Heart left ventricle (tissue), 16 donors: ENCODE results near the gene SLC37A1. TPM values are rescaled to one million over a fixed set of nuclear protein-coding genes. Genes with fewer than 3 reads are reported as not detected.

Experiments used
- ATAC-seq, 4 donors: fragments of 200-7000 bp; cut with Tn5 transposase; one replicate each; pipeline ENCODE4 v1.9.1; 2020 to 2022; ENCODE audit warnings: moderate library complexity in 4 of 4, mild to moderate bottlenecking in 3 of 4, moderate number of reproducible peaks in 1 of 4
- DNase-seq, 5 donors: peaks; one replicate each; pipeline ENCODE4 v3.0.0-alpha.2; 2020
- H3K27ac ChIP-seq, 12 donors: fragments of 200-600 bp; sonication (generic) in 4 of 12; one replicate each; pipeline versions ENCODE4 v1.5.0 to v1.8.0; 2016 to 2022; ENCODE audit warnings: mild to moderate bottlenecking in 2 of 12
- H3K27me3 ChIP-seq, 9 donors: fragments of 200-600 bp; sonication (generic) in 2 of 9; one replicate each; pipeline versions ENCODE4 v1.5.1 to v1.8.0; 2016 to 2022; ENCODE audit warnings: mild to moderate bottlenecking in 3 of 9
- H3K36me3 ChIP-seq, 9 donors: fragments of 200-600 bp; sonication (generic) in 2 of 9; one replicate each; pipeline versions ENCODE4 v1.5.0 to v1.8.0; 2018 to 2022; ENCODE audit warnings: mild to moderate bottlenecking in 2 of 9
- H3K4me1 ChIP-seq, 12 donors: fragments of 200-600 bp; sonication (generic) in 4 of 12; one replicate each; pipeline versions ENCODE4 v1.5.0 to v1.8.0; 2016 to 2022; ENCODE audit warnings: mild to moderate bottlenecking in 3 of 12
- H3K4me3 ChIP-seq, 12 donors: fragments of 200-600 bp; sonication (generic) in 4 of 12; one replicate each; pipeline versions ENCODE4 v1.5.0 to v1.8.0; 2017 to 2022; ENCODE audit warnings: mild to moderate bottlenecking in 9 of 12, moderate library complexity in 4 of 12
- H3K9me3 ChIP-seq, 12 donors: fragments of 200-600 bp; sonication (generic) in 4 of 12; one replicate each; pipeline versions ENCODE4 v1.5.0 to v1.8.0; 2016 to 2022; ENCODE audit warnings: mild to moderate bottlenecking in 1 of 12
- POLR2A ChIP-seq, 2 donors: fragments of 450-650 bp; IDR thresholded peaks; one replicate each; pipeline ENCODE4 v1.6.1; 2017; ENCODE audit warnings: antibody characterized with exemption in 2 of 2, mild to moderate bottlenecking in 2 of 2, moderate library complexity in 2 of 2
- WGBS, 4 donors: extraction: QIAGEN DNeasy Blood & Tissue Kit in 2 of 4; methylation state at CpG; one replicate each; pipeline versions ENCODE4 v1.1.5 to v1.1.7; 2013 to 2018; 5-methylcytosine and 5-hydroxymethylcytosine counted together
- intact Hi-C, 10 donors: fragments of 100-400 bp; cut with DNase I; formaldehyde crosslinking; loops; one replicate each; pipeline versions ENCODE4 v1.11.1 to v1.14.2; 2022
- polyA plus RNA-seq, 2 donors: library from polyadenylated mRNA; stranded (reverse); fragments of 200-250 nt; gene quantifications; one replicate each; pipeline ENCODE4 v1.2.3, GENCODE V29; 2013
- total RNA-seq, 9 donors: library from RNA; depleted of rRNA in 2 of 9; stranded (reverse); fragments of >200 nt in 2 of 9; fragmentation: NEBNext Ultra II Directional in 3 of 9; extraction: Animal tissue kit (Norgen Biotek cat#: 25700) in 3 of 9; gene quantifications; one replicate each; pipeline versions ENCODE4 v1.1.0 to v1.2.4, GENCODE V29; 2016 to 2023
- TF ChIP-seq, protein P1 (sequence below), 12 donors: fragments of 200-600 bp; sonication (generic) in 4 of 12; IDR thresholded peaks; one replicate each; pipeline versions ENCODE4 v1.5.0 to v1.8.0; 2018 to 2022; ENCODE audit warnings: antibody characterized with exemption in 12 of 12, mild to moderate bottlenecking in 5 of 12
- donor health status: ischemic (EF 13 %, LVEDD 7.1; RV severe dilation, severe dysfunction).
- donor health status: healthy with polysubstance abuse.
- donor health status: DM: no; HTN: yes; CAD: no.
- donor health status: DM: no; HTN: no; CAD: no.
- donor health status: ischemic (EF 25% LVEDD 6.9; RV normal size, moderate dysfunction).
- donor health status: ischemic (EF 25% LVEDD 5.7; RV mildly dilated, moderate dysfunction).
- donor health status: healthy.
- donor health status: DM: yes; HTN: yes; CAD: no.
- donor health status: ischemic (EF 35%, LVEDD 5.7; RV mildly dilated, moderate dysfunction).
- donor health status: nonischemic (EF 11% LVEDD 7.7; RV severe dilation, severe dysfunction).
- donor health status: DM: yes; HTN: yes; CAD: no.
- donor health status: PGD.
- donor health status: ischemic (EF 29% LVEDD 5.4; RV normal size, mild dysfunction).
- donor health status: nonischemic (EF 23%, LVEDD 6.1; RV moderate dilation, normal function).

The SLC37A1 gene
- total and polyA plus RNA-seq, 11 donors, result 2.2 to 13.0 (median 3.8) TPM

DNA sequence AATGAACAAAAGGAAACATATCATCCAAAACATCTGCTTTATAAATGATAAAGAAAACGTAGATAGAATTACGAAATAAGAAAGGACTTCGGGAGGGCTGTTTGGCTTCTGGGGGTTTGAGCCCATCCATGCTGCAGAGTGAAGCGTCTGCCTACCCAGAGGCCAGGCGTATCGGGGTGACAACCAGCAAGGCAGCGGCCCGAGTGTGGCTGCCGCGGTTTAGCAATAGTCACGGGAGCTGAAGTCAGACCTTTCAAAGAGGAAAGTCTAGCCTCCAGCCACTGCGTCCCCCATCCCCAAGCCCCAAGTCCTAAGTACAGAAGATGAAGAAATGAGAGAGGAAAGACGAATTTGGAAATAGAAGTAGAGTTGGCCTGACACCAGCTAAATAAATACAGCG lies 8.6 kb downstream of the SLC37A1 start:
- TF ChIP-seq POLR2A (IDR thresholded peaks at IDR 0.05), result no peak
- TF ChIP-seq, protein P1, sequence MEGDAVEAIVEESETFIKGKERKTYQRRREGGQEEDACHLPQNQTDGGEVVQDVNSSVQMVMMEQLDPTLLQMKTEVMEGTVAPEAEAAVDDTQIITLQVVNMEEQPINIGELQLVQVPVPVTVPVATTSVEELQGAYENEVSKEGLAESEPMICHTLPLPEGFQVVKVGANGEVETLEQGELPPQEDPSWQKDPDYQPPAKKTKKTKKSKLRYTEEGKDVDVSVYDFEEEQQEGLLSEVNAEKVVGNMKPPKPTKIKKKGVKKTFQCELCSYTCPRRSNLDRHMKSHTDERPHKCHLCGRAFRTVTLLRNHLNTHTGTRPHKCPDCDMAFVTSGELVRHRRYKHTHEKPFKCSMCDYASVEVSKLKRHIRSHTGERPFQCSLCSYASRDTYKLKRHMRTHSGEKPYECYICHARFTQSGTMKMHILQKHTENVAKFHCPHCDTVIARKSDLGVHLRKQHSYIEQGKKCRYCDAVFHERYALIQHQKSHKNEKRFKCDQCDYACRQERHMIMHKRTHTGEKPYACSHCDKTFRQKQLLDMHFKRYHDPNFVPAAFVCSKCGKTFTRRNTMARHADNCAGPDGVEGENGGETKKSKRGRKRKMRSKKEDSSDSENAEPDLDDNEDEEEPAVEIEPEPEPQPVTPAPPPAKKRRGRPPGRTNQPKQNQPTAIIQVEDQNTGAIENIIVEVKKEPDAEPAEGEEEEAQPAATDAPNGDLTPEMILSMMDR (IDR thresholded peaks at IDR 0.05), result no peak
- Histone ChIP-seq H3K27me3 (no peaks in the 10 kb centered on the region), H3K9me3 (no peaks in the 10 kb centered on the region), H3K27ac (no peak overlapping the region), H3K4me1 (peaks cover 2 to 37% (median 29%) of the 10 kb centered on the region in 12 donors), H3K36me3 (peaks cover 0 to 61% (median 28%) of the 10 kb centered on the region in 9 donors), H3K4me3 (no peak overlapping the region)
- DNase-seq, result no peak
- 94 to 97% (median 96%) methylated on average over 14 of the region's 14 CpGs for WGBS, 4 donors
- ATAC-seq, result no peak
- intact Hi-C loops, result no loop called here

DNA sequence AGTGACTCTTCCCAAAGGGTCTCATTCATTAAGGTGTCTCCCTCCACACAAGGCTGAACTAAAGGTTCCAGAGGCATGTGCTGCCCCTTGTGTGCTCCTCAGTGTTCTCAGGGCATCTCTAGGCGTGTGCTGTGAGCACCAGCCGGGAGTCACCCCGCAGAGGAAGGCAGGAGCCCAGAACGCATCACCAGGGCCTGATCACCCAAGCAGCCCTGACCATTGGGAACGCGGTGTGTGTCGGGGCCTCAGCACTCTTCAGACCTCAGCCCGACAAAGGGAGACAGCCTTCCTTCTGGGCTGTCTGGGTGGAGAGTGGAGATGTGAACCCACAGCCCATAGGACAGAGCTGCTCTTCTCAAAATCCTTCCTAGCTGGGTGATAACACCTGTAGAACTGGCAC lies 9.1 kb downstream of the SLC37A1 start:
- no peak for DNase-seq
- Histone ChIP-seq H3K9me3 (no peaks in the 10 kb centered on the region), H3K27me3 (no peaks in the 10 kb centered on the region), H3K4me3 (no peak overlapping the region), H3K4me1 (peaks cover 2 to 41% (median 33%) of the 10 kb centered on the region in 12 donors), H3K36me3 (peaks cover 0 to 61% (median 28%) of the 10 kb centered on the region in 9 donors), H3K27ac (no peak overlapping the region)
- TF ChIP-seq, protein P1 (IDR thresholded peaks at IDR 0.05), result no peak
- no peak for TF ChIP-seq POLR2A (IDR thresholded peaks at IDR 0.05)
- no peak for ATAC-seq
- WGBS, 4 donors, result 97 to 100% (median 98%) methylated on average over 5 to 8 of the region's 8 CpGs
- intact Hi-C loops, result no loop called here

DNA sequence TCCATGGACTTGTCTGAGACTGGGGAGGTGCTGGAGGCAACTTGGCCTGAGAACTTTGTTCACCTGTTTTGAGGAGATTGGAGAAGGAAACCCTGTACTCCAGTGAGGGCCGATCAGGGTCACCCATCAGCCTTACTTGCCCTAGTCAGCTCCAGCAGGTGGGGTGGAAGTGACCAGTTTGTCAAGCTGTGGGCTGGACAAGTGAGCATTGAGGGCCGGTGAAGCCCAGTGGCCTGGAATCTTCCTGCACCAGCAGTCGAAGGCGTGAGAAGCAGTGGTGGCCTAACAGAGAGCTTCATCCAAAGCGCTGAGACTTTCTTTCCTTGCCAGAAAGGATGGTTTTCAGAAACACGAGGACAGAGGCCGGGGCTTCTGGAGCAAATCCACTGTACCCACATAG lies 9.6 kb downstream of the SLC37A1 start:
- peaks cover 0 to 60% (median 26%) of the 10 kb centered on the region in 9 donors for H3K36me3 ChIP-seq

DNA sequence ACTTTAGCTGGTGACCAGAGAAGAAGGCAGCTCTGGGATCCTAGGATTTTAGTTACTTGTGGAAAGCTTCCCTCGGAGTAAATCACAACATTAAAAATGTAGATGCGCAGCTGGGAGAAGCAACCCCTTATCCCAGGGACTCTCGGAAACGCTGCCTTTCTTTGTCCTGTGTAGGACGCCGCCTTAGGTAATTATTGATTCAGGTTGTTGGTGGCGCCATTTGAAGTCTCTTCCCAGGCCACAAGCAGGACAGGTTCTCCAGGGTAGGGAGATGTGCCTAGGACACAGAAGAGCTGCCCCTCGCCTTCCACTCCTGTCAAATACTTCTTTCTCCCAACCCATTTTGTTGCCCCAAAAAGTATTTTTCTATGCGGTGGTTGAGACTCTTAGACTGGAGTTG lies 10.3 kb downstream of the SLC37A1 start:
- H3K36me3 ChIP-seq, result peaks cover 0 to 53% (median 19%) of the 10 kb centered on the region in 9 donors

More for the DNA sequence above, 9.6 kb downstream of the SLC37A1 start:
- peak overlapping the region in 1 of 12 donors; percentile 78 for H3K27ac ChIP-seq
- H3K4me3 ChIP-seq, result no peak overlapping the region
- no peaks in the 10 kb centered on the region for H3K9me3 ChIP-seq
- H3K27me3 ChIP-seq, result no peaks in the 10 kb centered on the region
- no peak for DNase-seq
- TF ChIP-seq POLR2A (IDR thresholded peaks at IDR 0.05), result no peak
- TF ChIP-seq, protein P1 (IDR thresholded peaks at IDR 0.05), result no peak
- intact Hi-C loops, result no loop called here
- peaks cover 2 to 46% (median 37%) of the 10 kb centered on the region in 12 donors for H3K4me1 ChIP-seq
- WGBS, 4 donors, result 91 to 97% (median 95%) methylated on average over 7 of the region's 7 CpGs
- ATAC-seq, result no peak

More for the DNA sequence above, 10.3 kb downstream of the SLC37A1 start:
- DNase-seq, result no peak
- H3K9me3 ChIP-seq, result no peaks in the 10 kb centered on the region
- peak overlapping the region; percentile 53 to 88 (median 77) for H3K27ac ChIP-seq
- no peaks in the 10 kb centered on the region for H3K27me3 ChIP-seq
- H3K4me3 ChIP-seq, result peak overlapping the region in 2 of 12 donors; percentile 43 to 46
- ATAC-seq, result no peak
- WGBS, 4 donors, result 85 to 93% (median 90%) methylated on average over 9 of the region's 9 CpGs
- intact Hi-C loops, result no loop called here
- H3K4me1 ChIP-seq, result peaks cover 2 to 53% (median 40%) of the 10 kb centered on the region in 12 donors
- TF ChIP-seq, protein P1 (IDR thresholded peaks at IDR 0.05), result no peak
- no peak for TF ChIP-seq POLR2A (IDR thresholded peaks at IDR 0.05)
